HG03460 (cell line): ENCODE results near the gene RAB20.
"Not testable (repeated sequence)": the region's sequence is repeated elsewhere in the genome, so short reads cannot be mapped to it uniquely, and the experiment has no call there.

Experiments
- ATAC-seq: cut with Tn5 transposase; IDR thresholded peaks from one replicate; pipeline ENCODE4 v1.9.1; 2021; ENCODE audit not compliant: unreplicated experiment

RAB20 gene

DNA sequence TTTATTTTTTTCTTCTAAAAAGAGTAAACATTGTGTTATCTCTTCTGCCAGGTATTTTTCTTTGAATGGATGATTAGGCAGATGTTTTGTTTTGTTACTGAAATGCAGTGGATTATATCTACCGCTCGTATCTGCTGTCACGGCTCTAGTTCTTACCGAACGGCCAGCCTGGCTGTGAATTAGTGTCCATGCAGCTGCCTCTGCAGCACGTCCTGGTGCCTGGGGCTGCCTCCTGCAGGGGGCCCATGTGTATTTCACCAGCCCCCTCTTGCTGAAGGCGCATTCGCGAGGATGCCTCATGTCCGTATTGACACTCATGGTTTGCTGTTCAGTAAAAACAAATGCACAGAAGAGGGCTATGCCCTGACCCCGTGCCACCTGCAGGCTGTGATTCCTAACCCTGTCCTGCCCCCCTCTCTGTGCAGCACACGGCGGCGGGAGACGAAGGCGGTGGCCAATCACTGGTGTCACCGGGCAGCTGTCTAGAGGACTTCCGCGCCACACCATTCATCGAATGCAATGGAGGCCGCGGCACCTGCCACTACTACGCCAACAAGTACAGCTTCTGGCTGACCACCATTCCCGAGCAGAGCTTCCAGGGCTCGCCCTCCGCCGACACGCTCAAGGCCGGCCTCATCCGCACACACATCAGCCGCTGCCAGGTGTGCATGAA lies 49.9 kb downstream of the RAB20 start:
- ATAC-seq, result no peak

- ATAC-seq, result peak; percentile 67
Measured at GRCh38 chr13:110509971-110510786, 51.3 kb downstream of the RAB20 start.

- ATAC-seq, result no peak
Measured at GRCh38 chr13:110509478-110509926, 52.0 kb downstream of the RAB20 start.

GRCh38 chr13:110507678-110508381 lies 53.7 kb downstream of the RAB20 start:
- no peak for ATAC-seq

GRCh38 chr13:110506859-110507566 lies 54.5 kb downstream of the RAB20 start:
- ATAC-seq, result no peak

- ATAC-seq, result no peak
Measured at GRCh38 chr13:110506396-110506795, 55.1 kb downstream of the RAB20 start.

DNA sequence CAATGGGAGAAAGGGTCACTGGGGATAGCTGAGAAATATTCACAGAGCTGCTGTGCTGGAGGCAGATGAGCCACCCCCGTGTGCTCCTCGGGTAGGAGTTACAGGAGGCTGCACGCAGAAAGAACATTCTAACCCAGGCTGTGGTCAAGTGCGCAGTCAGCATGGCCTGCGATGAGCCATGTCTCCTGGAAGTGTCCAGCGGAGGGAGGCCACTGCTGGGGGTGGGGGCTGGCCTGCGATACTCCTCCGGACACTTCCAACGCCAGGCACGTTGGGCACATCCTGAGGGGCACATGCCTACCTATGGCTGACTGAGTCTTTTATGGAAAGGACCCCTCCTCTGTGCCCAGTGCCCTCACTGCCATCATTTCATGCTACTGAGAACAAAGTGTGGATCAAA lies 55.9 kb downstream of the RAB20 start:
- no peak for ATAC-seq

- no peak for ATAC-seq
Measured at GRCh38 chr13:110503979-110504499, 57.5 kb downstream of the RAB20 start.

DNA sequence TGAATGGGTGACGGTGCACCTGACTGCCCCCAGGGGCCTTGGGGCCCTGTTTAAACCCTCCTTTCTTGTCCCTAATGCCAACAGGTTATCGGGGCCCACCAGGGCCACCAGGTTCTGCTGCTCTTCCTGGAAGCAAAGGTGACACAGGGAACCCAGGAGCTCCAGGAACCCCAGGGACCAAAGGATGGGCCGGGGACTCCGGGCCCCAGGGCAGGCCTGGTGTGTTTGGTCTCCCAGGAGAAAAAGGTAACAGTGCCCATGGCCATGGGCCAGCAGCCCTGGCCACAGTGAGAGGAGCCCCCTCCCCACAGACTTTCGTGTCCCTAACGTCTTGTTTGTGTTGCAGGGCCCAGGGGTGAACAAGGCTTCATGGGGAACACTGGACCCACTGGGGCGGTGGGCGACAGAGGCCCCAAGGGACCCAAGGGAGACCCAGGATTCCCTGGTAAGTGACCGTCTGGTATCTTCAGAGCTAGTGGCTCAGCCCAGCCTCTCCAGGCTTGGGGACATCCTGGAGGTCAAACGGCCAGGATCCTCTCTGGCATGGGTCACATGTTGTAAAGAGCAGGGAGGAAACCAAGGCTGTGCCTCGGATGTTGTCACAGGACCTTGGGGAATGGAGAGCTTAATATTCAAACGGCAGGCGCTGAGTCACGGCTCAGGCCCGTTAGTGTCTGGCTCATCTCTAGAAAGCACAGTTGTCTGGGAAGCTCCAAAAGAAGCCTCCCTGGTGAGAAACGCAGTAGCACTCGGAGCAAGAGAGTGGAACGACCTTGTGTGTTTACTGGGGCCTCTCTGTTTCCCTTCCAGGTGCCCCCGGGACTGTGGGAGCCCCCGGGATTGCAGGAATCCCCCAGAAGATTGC lies 58.3 kb downstream of the RAB20 start:
- ATAC-seq, result no peak

DNA sequence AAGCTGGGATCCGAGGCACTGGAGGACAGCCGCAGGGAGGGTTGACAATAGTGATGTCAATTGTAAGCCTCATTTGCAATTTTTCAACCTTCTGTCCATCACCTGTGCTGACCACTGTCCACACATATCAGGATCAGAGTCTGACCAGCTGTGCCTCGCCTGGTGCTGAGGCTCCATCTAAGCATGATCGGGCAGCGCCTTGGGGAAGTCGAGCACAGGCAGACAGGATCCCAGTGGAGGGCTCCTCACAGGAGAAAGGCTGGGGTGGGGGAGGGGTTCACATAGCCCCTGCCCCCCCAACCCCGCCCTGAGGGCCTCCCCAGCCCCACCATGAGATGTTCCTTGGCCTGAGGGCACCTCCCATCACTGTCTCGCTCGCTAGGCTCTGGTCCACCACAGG lies 60.3 kb downstream of the RAB20 start:
- no peak for ATAC-seq

DNA sequence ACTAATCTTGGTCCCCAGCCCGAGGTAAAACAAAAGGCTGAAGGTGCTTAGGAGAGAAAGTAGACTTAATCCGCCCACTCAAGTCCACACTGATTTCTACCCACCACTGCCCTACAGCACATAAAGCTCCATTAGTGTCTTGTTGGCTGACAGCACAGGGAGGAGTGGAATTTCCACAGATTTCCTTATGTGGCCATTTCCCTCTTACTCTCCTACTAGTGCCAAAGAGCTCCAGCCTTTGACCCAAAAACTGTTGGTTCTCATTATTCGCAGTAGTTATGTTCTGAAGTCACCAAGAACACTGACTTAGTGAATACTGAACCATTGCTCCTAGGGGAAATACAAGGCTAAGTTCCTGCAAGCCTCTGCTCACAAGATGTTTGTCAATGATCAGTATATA lies 61.2 kb downstream of the RAB20 start:
- ATAC-seq, result no peak

DNA sequence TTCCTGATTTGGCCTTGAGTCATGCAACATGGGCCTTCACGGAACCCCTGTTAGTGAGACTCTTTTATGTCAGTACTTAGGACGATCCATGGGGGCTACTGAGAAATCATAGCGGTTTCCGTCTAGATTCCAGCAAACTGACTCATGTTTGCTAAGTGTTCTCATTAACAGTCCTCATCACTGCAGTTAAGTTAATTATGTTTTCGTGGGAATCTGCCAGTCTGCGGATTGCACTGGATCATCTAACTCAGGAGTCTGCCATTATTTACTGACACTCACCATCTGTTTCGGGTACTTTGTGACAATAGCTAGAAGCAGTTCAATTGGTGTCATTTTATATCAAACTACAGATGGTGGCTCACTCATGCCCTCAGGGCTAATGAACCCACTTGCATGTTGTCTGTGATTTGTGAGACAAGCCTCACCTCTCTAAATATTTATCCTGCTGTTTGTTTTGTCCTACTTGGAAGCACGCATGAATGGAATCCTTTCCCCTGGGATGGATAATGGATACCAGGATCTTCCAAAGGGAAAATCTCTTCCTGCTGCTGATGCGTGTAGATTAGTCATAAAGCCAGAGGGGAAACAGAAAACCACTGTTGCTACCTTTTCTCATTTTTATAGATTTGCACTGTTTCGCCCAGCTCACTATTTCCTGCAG lies 61.8 kb downstream of the RAB20 start:
- ATAC-seq, result no peak

GRCh38 chr13:110498765-110499164 lies 62.8 kb downstream of the RAB20 start:
- ATAC-seq, result no peak

GRCh38 chr13:110498327-110498726 lies 63.2 kb downstream of the RAB20 start:
- ATAC-seq, result no peak

GRCh38 chr13:110497896-110498295 lies 63.6 kb downstream of the RAB20 start:
- not testable (repeated sequence) for ATAC-seq

DNA sequence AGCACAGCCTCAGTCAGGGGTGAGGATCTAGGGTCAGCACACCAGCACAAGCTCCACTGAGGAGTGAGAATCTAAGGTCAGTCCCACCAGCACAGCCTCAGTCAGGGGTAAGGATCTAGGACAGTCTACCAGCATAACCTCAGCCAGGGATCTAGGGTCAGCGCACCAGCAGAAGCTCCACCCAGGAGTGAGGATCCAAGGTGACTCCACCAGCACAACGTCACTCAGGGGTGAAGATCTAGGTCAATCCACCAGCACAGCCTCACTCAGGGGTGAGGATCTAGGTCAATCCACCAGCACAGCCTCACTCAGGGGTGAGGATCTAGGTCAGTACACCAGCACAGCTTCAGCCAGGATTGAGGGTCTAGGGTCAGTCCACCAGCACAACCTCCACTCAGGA lies 64.5 kb downstream of the RAB20 start:
- ATAC-seq, result no peak

DNA sequence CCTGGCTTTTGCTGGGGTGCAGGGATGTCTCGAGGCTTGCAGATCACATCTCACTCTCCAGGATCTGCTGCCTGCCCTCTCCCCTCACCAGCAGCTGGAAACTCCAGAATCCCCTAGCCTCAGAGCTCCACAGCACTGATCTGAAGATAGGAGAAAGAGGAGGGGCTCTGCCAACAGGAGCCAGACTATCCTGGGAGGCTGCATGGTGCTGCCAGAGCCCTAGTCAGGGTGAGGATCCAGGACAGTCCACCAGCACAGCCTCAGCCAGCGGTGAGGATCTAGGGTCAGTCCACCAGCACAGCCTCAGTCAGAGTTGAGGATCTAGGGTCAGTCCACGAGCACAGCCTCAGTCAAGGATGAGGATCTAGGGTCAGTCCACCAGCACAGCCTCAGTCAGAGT lies 65.2 kb downstream of the RAB20 start:
- no peak for ATAC-seq

DNA sequence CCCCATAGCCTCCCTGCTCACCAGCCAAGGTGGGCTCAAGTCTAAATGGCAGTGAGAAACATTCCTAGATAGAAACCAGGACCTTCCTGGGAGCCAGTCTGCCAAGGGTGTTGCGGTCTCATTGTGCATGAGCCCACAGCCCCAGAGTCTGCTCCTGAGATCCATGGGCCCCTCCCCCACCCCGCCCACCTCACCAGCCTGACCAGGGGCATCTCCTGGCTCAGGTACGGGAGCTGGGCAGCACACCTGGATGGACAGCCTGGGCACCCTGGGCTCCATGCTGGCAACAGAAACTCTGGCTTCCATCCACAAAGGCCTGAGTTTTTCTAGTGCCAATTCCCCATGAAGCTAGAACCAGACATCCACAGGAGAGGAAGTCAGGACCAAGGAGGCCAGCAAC lies 65.6 kb downstream of the RAB20 start:
- ATAC-seq, result no peak

GRCh38 chr13:110495376-110495775 lies 66.1 kb downstream of the RAB20 start:
- ATAC-seq, result no peak

DNA sequence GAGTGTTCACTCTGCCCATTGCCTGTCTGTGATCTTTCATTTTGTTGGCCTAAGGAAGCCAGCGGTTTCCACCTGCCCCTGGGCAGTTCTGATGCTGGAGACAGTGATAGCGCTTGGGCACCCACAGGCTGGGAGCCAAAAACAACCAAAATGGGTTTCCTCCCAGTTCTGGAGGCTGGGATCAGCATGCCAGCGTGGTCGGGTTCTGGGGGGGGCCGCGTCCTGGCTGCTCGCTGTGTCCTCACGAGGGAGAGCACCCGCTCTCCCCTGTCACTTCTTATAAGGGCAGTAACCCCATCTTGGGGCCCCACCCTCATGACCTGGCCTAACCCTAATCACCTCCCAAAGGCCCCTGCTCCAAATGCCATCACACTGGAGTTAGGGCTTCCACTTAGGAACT lies 67.9 kb downstream of the RAB20 start:
- no peak for ATAC-seq
